AG04449 (cell line): ENCODE results near the gene PTCD3.

ENCODE experiments used
- CTCF ChIA-PET: fragments of 350-600 bp; formaldehyde crosslinking; extraction: SDS; loops from one replicate; lab custom pipeline; 2021; ENCODE audit warnings: antibody characterized with exemption; lab: Yijun Ruan, JAX
- POLR2A ChIA-PET: fragments of 400-600, 350-600 bp; formaldehyde crosslinking; extraction: SDS; loops from one replicate; lab custom pipeline; 2020; ENCODE audit warnings: antibody characterized with exemption, inconsistent platforms; lab: Yijun Ruan, JAX
- DNase-seq: peaks from one replicate; pipeline ENCODE4 v3.0.0-alpha.2; 2010; ENCODE audit warnings: low read depth, low spot score
- H3K4me3 ChIP-seq: 2 replicates; pipeline ENCODE4 v1.5.1; 2011; ENCODE audit warnings: low read depth, mild to moderate bottlenecking, control low read depth, low read length
- TF ChIP-seq, protein P1 (sequence below): IDR thresholded peaks from one replicate; pipeline ENCODE4 v1.5.1; 2011; ENCODE audit warnings: mild to moderate bottlenecking, moderate library complexity, low read length, control low read depth, inconsistent platforms; ENCODE audit not compliant: insufficient read depth; ENCODE audit errors: missing control alignments

PTCD3 gene

DNA sequence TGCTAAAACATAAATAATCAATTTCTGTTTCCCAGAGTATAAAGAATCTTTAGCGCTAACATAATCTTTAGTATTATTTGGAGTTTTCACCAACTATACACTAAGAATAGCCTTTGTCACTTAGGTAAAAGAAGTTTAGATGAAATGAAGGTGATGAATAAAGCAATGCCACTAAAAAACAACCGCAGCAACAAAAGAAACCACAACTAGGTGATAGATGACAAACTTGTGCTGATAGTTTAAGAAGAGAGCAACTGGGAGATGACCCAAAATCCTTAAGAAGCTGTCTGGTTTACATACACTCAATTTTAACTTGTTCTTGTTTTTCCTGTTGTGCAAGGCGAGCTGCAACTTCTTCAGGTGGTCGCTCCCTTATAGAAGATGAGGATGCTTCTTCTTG, 64.4 kb downstream of the PTCD3 start:
- TF ChIP-seq, protein P1, sequence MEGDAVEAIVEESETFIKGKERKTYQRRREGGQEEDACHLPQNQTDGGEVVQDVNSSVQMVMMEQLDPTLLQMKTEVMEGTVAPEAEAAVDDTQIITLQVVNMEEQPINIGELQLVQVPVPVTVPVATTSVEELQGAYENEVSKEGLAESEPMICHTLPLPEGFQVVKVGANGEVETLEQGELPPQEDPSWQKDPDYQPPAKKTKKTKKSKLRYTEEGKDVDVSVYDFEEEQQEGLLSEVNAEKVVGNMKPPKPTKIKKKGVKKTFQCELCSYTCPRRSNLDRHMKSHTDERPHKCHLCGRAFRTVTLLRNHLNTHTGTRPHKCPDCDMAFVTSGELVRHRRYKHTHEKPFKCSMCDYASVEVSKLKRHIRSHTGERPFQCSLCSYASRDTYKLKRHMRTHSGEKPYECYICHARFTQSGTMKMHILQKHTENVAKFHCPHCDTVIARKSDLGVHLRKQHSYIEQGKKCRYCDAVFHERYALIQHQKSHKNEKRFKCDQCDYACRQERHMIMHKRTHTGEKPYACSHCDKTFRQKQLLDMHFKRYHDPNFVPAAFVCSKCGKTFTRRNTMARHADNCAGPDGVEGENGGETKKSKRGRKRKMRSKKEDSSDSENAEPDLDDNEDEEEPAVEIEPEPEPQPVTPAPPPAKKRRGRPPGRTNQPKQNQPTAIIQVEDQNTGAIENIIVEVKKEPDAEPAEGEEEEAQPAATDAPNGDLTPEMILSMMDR = no peak
- DNase-seq = no peak
- POLR2A ChIA-PET = no interaction called here
- CTCF ChIA-PET = interaction anchor here (1.1 kb wide), 1 partner anchor 202 kb away, joined by 4 read pairs; no protein-coding TSS in a partner anchor
- H3K4me3 ChIP-seq = no peak overlapping the region

DNA sequence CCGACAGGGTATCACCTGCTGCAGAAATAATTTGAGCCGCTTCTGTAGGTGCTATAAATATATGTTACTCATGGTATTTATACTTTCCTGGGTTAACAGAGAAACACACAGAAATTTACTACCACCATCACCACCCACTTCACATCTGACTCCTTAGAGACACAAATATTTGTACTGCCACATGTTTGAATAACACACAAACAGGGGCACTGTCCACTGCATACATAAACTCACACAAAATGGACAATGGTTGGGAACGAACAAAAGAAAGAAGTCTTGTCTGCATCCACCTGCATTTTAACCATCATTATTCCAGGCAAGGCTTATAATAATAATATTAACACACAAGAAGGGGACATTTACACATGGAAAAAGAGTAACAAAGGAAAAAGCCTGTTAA, 65.3 kb downstream of the PTCD3 start:
- no peak overlapping the region for H3K4me3 ChIP-seq
- ChIA-PET CTCF (no interaction called here), POLR2A (interaction anchor here (0.6 kb wide), 1 partner anchor 65 kb away, joined by 5 read pairs; no protein-coding TSS in a partner anchor)
- no peak for DNase-seq
- TF ChIP-seq, protein P1 = no peak

DNA sequence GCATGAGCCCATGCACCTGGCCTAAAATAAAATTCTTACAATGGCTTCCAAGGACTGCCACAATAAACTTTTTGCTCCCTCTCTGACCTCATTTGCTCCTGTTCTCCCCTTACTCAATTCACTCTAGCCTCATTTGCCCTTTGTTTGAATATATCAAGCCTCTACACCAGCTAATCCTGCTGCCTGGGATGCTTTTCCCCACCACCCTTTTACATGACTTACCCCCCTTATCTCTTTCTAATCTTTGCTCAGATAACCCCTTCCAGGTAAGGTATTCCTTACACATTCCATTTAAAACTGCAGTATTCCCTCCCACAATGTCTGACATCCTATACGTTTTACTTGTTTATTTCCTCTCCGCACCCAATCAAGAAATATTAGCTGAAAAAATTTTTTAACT, 66.6 kb downstream of the PTCD3 start:
- no peak overlapping the region for H3K4me3 ChIP-seq
- ChIA-PET CTCF (no interaction called here), POLR2A (no interaction called here)
- DNase-seq = no peak
- TF ChIP-seq, protein P1 = no peak

DNA sequence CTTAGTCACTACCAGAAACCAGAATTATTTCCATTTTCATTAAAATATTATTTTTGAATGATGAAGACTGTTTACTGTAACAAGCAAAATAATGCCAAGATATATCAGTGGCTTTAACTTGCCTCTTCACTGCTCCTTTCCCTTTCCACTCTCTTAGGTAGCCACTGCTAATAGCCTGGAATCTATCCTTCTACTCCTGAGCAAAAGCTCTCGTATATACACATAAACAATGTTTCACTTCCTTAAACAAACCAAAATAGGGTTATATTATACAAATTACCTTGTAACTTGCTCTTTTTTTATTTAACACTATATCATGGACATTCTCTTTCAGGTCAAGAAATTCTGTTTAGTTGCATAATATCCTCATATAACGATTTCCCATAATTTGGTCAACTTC, 68.4 kb downstream of the PTCD3 start:
- TF ChIP-seq, protein P1 = no peak
- no peak overlapping the region for H3K4me3 ChIP-seq
- no peak for DNase-seq
- POLR2A ChIA-PET = no interaction called here
- CTCF ChIA-PET = no interaction called here

DNA sequence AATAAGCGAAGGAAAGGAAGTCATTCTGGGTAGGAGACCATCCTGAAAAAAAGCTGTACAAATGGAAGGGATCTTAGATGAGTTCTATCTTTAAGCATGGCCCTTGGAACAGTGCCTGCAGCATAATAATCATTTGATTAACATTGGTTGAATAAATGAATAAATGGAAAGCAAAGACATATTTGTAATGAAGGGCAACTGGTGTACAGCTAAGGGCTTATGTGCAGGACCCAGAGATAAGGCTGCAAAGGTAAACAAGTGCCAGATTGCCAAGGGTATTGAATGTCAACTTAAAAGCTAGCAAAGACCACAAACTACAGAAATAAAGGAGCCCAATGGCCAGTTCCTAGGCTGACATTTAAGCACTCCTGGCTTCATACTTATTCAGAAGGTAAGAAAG, 69.8 kb downstream of the PTCD3 start:
- no peak overlapping the region for H3K4me3 ChIP-seq
- no peak for DNase-seq
- TF ChIP-seq, protein P1 = no peak
- ChIA-PET CTCF (interaction anchor here (1.3 kb wide), 1 partner anchor 10 kb away, joined by 4 read pairs; no protein-coding TSS in a partner anchor), POLR2A (no interaction called here)

DNA sequence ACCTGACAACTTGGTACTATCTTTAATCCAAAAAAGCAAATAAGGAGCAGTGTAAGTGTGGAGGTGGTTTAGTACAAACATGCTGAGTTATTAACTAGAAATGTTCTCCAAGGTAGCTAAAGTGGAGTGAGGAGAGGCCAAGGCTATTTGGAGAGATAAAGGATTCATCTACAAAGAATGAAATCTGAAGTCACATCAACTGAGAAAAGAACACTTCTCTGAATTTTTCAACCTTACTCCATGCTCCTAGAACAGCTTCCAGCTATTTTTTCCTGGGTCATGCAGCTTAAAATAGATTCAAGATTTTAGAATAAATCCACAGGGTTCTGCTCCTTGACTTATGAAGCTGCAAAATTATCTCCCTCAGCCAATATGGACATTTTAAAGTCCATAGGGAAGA, 70.6 kb downstream of the PTCD3 start:
- TF ChIP-seq, protein P1 = no peak
- no peak for DNase-seq
- ChIA-PET CTCF (interaction anchor here (1.3 kb wide), 1 partner anchor 9 kb away, joined by 4 read pairs; no protein-coding TSS in a partner anchor), POLR2A (no interaction called here)
- H3K4me3 ChIP-seq = no peak overlapping the region
